Measurements from ENCODE around the gene CLMN.
"Not testable (repeated sequence)": the region's sequence is repeated elsewhere in the genome, so short reads cannot be mapped to it uniquely, and the experiment has no call there.

The CLMN gene

GRCh38 chr14:95151561-95151960 is 168.1 kb downstream of the CLMN start:
- DNase-seq: no peak

GRCh38 chr14:95150910-95151309 is 168.8 kb downstream of the CLMN start:
- DNase-seq: no peak

- no peak for DNase-seq
Measured at GRCh38 chr14:95149441-95149840, 170.3 kb downstream of the CLMN start.

GRCh38 chr14:95147597-95147996 is 172.1 kb downstream of the CLMN start:
- no peak for DNase-seq

- no peak for DNase-seq
Measured at GRCh38 chr14:95146079-95146771, 173.5 kb downstream of the CLMN start.

GRCh38 chr14:95144849-95145248 is 174.9 kb downstream of the CLMN start:
- DNase-seq: no peak

GRCh38 chr14:95143808-95144620 is 175.7 kb downstream of the CLMN start:
- DNase-seq: no peak

- DNase-seq: no peak
Measured at GRCh38 chr14:95142208-95142607, 177.5 kb downstream of the CLMN start.

- no peak for DNase-seq
Measured at GRCh38 chr14:95141684-95142083, 178.0 kb downstream of the CLMN start.

- no peak for DNase-seq
Measured at GRCh38 chr14:95140060-95140858, 179.4 kb downstream of the CLMN start.

- DNase-seq: no peak
Measured at GRCh38 chr14:95138876-95139275, 180.8 kb downstream of the CLMN start.

GRCh38 chr14:95138455-95138854 is 181.3 kb downstream of the CLMN start:
- not testable (repeated sequence) for DNase-seq

- no peak for DNase-seq
Measured at GRCh38 chr14:95137804-95138167, 181.9 kb downstream of the CLMN start.

GRCh38 chr14:95137164-95137803 is 182.4 kb downstream of the CLMN start:
- DNase-seq: no peak

- DNase-seq: no peak
Measured at GRCh38 chr14:95136631-95137030, 183.1 kb downstream of the CLMN start.

GRCh38 chr14:95134304-95134933 is 185.3 kb downstream of the CLMN start:
- DNase-seq: no peak

GRCh38 chr14:95133282-95133681 is 186.4 kb downstream of the CLMN start:
- DNase-seq: no peak

- no peak for DNase-seq
Measured at GRCh38 chr14:95132760-95133159, 186.9 kb downstream of the CLMN start.
